ENCODE data around the gene USP9X. TPM values are rescaled to one million over a fixed set of nuclear protein-coding genes. Genes with fewer than 3 reads are reported as not detected.
A peak's percentile ranks its signal among the peaks of the same experiment; 100 is the strongest.

USP9X gene
- polyA plus RNA-seq, 6 donors from 2014 or later: 7.4 to 27.8 (median 21.9) TPM

DNA sequence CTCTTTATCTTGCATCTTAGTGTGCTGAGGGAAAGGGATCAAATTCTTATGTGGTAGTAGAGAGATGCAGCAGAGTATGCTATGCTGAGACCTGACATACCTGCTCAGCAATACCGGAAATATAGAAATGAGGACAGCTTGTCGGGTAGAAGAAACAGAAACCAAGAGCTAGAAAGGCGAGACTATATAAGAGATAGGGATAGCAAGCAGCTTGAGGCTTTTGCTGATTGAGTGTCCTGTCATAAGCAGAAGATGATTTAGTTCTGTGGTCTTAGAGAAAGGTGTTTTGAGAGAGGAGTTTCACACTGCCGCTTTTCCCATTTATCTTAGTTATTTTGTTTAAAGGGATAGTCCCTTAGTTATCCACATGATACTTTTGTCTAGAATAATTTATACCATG, 31.7 kb downstream of the USP9X start:
- H3K27ac Mint-ChIP-seq: peak overlapping the region; percentile 29 to 76 (median 50)
- H3K27me3 Mint-ChIP-seq: no peaks in the 10 kb centered on the region
- DNase-seq (peak; percentile 18), ATAC-seq (ENCODE audit: low read depth in 2 of 2) (peak; percentile 71 to 80)
- peak overlapping the region in 5 of 8 donors; percentile 0 to 67 (median 17) for H3K4me3 Mint-ChIP-seq
- H3K9me3 Mint-ChIP-seq: no peaks in the 10 kb centered on the region
- peaks cover 46 to 79% (median 49%) of the 10 kb centered on the region in 3 donors for H3K4me1 Mint-ChIP-seq
- no peaks in the 10 kb centered on the region for H3K36me3 Mint-ChIP-seq

DNA sequence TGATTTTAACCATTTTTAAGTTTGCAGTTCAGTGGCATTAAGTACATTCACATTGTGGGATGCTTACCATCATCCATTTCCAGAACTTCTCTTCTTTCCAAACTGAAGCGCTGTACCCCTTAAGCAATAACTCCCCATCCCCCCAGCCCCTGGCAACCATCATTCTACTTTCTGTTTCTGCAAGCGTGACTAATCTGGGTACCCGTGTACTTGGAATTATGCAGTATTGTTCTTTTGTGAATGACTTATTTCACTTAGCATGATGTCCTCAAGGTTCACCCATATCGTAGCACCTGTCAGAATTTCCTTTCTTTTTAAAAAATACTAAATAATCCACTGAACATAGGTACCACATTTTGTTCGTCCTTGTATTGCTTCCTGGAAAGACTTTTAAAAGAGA, 32.9 kb downstream of the USP9X start:
- peak overlapping the region in 2 of 6 donors; percentile 47 to 57 for H3K27ac Mint-ChIP-seq
- peaks cover 54 to 79% (median 55%) of the 10 kb centered on the region in 3 donors for H3K4me1 Mint-ChIP-seq
- H3K27me3 Mint-ChIP-seq: no peaks in the 10 kb centered on the region
- no peaks in the 10 kb centered on the region for H3K9me3 Mint-ChIP-seq
- ATAC-seq (ENCODE audit: low read depth in 2 of 2) (no peak), DNase-seq (no peak)
- no peaks in the 10 kb centered on the region for H3K36me3 Mint-ChIP-seq
- H3K4me3 Mint-ChIP-seq: peak overlapping the region in 1 of 8 donors; percentile 24

DNA sequence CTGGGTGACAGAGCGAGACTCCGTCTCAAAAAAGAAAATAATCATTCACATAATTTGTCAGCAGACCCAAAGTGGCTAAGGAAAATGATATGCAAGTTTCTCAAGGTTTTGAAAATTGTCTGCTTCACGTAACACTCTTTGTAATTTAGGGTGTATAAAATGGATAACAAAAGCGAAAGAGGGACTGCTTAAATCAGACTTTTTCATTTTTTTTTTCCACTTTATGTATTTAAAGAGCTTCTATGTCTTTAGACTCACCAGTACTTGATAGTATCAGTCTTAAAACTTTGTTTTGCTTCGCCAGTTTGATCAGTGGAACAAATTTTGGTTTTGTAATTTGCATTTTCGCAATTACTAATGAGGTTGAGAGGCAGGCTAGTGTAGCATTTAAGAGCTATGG, 34.6 kb downstream of the USP9X start:
- H3K9me3 Mint-ChIP-seq: no peaks in the 10 kb centered on the region
- peak overlapping the region in 1 of 6 donors; percentile 44 for H3K27ac Mint-ChIP-seq
- peaks cover 47 to 77% (median 52%) of the 10 kb centered on the region in 3 donors for H3K4me1 Mint-ChIP-seq
- ATAC-seq (ENCODE audit: low read depth in 2 of 2): no peak
- H3K36me3 Mint-ChIP-seq: no peaks in the 10 kb centered on the region
- peak overlapping the region in 2 of 8 donors; percentile 29 to 33 for H3K4me3 Mint-ChIP-seq
- no peak for DNase-seq
- no peaks in the 10 kb centered on the region for H3K27me3 Mint-ChIP-seq

DNA sequence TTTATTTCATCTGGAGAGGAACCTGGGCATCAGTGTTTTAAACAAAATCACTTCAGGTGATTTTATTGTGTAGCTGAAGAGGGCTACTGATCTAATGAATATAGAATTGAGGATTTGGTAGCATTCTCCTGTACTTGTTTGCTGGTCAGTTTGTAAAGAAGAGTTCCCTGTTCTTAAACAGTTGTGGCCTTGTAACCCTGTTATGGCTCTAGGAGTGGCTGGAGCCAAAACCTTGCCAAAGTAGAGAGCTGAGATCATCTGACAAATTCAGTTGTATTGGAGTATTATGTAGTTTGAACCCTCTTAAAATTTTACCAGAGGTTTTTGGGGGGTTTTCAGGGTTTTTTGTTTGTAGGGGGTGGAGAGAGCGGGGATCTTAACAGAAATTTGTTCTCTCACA, 36.5 kb downstream of the USP9X start:
- Mint-ChIP-seq H3K36me3 (peaks cover 4 to 9% of the 10 kb centered on the region in 2 donors), H3K4me1 (peaks cover 49 to 79% (median 54%) of the 10 kb centered on the region in 3 donors), H3K27ac (peak overlapping the region in 3 of 6 donors; percentile 1 to 76 (median 4)), H3K9me3 (peaks cover 0 to 2% (median 0%) of the 10 kb centered on the region in 7 donors), H3K27me3 (no peaks in the 10 kb centered on the region), H3K4me3 (peak overlapping the region in 4 of 8 donors; percentile 41 to 66 (median 54))
- DNase-seq (no peak), ATAC-seq (ENCODE audit: low read depth in 2 of 2) (no peak)

DNA sequence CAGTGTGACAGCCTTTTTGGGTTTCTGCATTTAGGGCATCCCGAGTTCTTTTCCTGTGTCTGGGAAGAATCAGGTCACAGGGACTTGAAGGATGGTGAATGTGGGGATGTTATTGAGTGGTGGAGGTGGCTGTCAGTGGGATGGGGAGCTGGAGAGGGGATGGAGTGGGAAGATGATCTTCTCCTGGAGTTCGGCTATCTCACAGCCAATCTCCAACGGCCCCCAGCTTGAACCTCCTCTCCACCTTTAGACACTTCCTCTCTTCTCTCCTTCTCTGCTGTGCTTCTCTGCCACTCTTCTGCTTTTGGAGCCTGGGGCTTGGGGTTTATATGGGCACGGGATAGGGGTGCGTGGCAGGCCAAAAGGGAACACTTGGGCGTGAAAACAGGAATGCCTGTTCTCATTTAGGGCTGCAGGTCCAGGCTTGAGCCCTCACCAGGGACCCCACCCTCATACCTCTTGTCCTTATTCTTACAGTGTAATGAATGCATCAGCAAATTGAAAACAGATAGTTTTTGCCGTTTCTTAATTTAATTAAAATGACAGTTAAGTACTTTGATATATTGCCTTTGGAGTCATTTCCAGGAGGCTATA, 37.5 kb downstream of the USP9X start:
- peaks cover 4 to 9% of the 10 kb centered on the region in 2 donors for H3K36me3 Mint-ChIP-seq
- H3K4me1 Mint-ChIP-seq: peaks cover 46 to 73% (median 47%) of the 10 kb centered on the region in 3 donors
- ATAC-seq (ENCODE audit: low read depth in 2 of 2) (no peak), DNase-seq (no peak)
- no peaks in the 10 kb centered on the region for H3K27me3 Mint-ChIP-seq
- H3K9me3 Mint-ChIP-seq: peaks cover 0 to 2% (median 0%) of the 10 kb centered on the region in 7 donors
- peak overlapping the region in 5 of 8 donors; percentile 39 to 85 (median 77) for H3K4me3 Mint-ChIP-seq
- peak overlapping the region in 3 of 6 donors; percentile 17 to 83 (median 76) for H3K27ac Mint-ChIP-seq

DNA sequence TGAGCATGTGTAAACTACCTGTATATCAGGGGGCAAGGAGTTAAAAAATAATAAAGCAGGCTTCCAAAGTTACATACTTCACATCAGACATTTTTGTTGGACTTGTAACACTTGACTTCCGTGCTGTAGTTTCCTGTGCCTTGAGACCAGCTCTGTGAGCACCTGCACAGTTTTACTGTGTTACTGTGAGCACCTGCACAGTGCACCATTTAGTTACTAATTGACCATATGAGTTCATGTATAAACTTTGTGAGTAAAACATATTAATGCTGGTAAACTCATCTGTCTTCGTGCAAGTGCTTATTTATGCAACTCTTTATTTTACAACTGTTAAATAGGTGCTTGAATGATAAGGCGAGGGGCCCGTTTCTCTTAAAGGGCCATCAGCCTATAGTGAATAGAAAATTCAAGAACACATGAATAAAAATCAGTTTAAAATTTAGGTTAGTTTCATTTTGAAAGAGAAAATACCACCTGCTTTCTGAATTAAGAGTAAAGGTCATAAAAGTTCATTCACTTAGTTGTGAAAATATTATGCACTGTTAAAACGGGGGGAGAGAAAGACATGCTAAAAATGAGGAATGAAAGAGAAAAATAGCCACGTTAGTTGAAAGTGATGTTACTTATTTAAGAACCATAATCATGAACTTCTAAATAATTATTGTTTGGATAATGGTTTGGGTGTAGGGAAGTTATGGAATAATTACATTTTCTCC, 42.4 kb downstream of the USP9X start:
- peaks cover 14 to 33% (median 21%) of the 10 kb centered on the region in 3 donors for H3K4me1 Mint-ChIP-seq
- DNase-seq (no peak), ATAC-seq (ENCODE audit: low read depth in 2 of 2) (peak in 1 of 2 donors; percentile 49)
- H3K4me3 Mint-ChIP-seq: no peak overlapping the region
- no peaks in the 10 kb centered on the region for H3K27me3 Mint-ChIP-seq
- H3K27ac Mint-ChIP-seq: peak overlapping the region in 1 of 6 donors; percentile 21
- H3K36me3 Mint-ChIP-seq: peaks cover 9 to 15% of the 10 kb centered on the region in 2 donors
- peaks cover 0 to 2% (median 0%) of the 10 kb centered on the region in 7 donors for H3K9me3 Mint-ChIP-seq

DNA sequence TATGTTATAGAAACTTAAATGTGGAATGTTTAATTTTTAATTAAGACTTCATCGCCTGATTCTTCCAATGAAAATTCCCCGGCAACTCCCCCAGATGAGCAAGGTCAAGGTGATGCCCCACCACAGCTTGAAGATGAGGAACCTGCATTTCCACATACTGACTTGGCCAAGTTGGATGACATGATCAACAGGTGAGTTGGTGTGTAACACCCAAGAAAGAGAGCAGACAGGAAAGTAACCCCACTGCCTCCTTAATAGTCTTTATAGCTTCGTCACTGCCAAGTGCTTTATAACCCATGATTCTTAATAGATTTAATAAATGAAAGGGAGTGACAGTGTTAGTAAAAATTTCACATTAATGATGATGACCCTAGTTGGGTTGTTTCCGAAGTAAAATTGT, 43.7 kb downstream of the USP9X start:
- Mint-ChIP-seq H3K4me1 (peaks cover 10 to 20% (median 13%) of the 10 kb centered on the region in 3 donors), H3K9me3 (peaks cover 0 to 2% (median 0%) of the 10 kb centered on the region in 7 donors), H3K27me3 (no peaks in the 10 kb centered on the region), H3K4me3 (no peak overlapping the region), H3K27ac (peak overlapping the region in 1 of 6 donors; percentile 2), H3K36me3 (peaks cover 9 to 21% of the 10 kb centered on the region in 2 donors)
- DNase-seq: no peak
- ATAC-seq (ENCODE audit: low read depth in 2 of 2): no peak

DNA sequence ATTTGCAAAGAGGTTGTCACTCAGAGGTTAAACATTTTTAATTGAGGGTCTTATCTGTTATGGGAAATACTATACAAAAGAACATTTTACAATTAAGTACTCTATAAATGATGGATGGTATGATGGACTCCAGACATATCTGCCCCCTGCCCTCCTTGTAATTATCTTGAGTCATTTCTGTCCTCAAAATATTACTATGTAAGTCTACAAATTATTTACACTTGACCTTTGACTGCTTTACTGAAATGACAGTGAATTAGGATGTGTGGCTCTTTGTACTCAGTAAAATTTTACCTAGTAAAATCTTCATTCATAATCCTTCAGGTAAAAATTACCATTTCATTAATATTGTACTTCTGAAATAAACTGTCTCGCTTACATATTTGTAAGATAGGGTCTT, 46.5 kb downstream of the USP9X start:
- Mint-ChIP-seq H3K36me3 (peaks cover 15 to 36% of the 10 kb centered on the region in 2 donors), H3K27me3 (no peaks in the 10 kb centered on the region), H3K4me3 (no peak overlapping the region), H3K4me1 (peaks cover 0 to 5% (median 4%) of the 10 kb centered on the region in 3 donors), H3K9me3 (no peaks in the 10 kb centered on the region), H3K27ac (no peak overlapping the region)
- DNase-seq (no peak), ATAC-seq (ENCODE audit: low read depth in 2 of 2) (no peak)

DNA sequence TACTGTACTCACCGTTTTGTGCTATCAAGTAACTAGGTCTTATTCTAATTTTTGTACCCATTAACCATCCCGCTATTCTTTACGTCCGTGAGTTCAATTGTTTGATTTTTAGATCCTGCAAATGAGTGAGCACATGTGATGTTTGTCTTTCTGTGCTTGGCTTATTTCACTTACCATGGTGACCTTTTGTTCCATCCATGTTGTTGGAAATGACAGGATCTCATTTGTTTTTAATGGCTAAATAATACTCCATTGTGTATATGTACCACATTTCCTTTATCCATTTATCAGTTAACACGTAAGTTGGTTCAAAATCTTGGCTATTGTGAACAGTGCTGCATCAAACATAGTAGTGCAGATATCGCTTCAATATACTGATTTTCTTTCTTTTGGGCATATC, 48.3 kb downstream of the USP9X start:
- H3K9me3 Mint-ChIP-seq: no peaks in the 10 kb centered on the region
- no peaks in the 10 kb centered on the region for H3K4me1 Mint-ChIP-seq
- H3K27ac Mint-ChIP-seq: peak overlapping the region in 1 of 6 donors; percentile 58
- H3K4me3 Mint-ChIP-seq: no peak overlapping the region
- ATAC-seq (ENCODE audit: low read depth in 2 of 2) (no peak), DNase-seq (no peak)
- H3K36me3 Mint-ChIP-seq: peaks cover 18 to 40% of the 10 kb centered on the region in 2 donors
- no peaks in the 10 kb centered on the region for H3K27me3 Mint-ChIP-seq

DNA sequence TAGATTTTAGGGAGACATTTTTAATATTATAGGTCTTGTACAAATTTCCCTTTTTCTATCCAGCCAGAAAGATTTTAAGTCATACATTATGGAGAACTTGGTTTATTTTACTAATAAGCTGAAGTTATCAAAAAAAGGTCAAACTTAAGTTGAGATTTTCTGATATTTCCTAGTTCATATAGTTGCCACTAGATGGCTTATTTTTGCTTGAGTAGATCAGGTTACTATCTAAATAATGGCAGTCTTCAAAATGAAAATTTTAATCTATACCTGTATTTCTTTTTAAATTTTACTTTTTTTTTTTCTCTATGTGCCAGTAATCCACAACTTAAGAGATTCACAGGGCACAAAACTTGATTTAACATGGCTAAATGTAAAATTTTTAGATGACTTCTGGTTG, 52.3 kb downstream of the USP9X start:
- H3K4me3 Mint-ChIP-seq: no peak overlapping the region
- H3K9me3 Mint-ChIP-seq: no peaks in the 10 kb centered on the region
- H3K27ac Mint-ChIP-seq: no peak overlapping the region
- H3K36me3 Mint-ChIP-seq: peaks cover 25 to 30% of the 10 kb centered on the region in 2 donors
- no peaks in the 10 kb centered on the region for H3K27me3 Mint-ChIP-seq
- DNase-seq (no peak), ATAC-seq (ENCODE audit: low read depth in 2 of 2) (no peak)
- H3K4me1 Mint-ChIP-seq: no peaks in the 10 kb centered on the region

DNA sequence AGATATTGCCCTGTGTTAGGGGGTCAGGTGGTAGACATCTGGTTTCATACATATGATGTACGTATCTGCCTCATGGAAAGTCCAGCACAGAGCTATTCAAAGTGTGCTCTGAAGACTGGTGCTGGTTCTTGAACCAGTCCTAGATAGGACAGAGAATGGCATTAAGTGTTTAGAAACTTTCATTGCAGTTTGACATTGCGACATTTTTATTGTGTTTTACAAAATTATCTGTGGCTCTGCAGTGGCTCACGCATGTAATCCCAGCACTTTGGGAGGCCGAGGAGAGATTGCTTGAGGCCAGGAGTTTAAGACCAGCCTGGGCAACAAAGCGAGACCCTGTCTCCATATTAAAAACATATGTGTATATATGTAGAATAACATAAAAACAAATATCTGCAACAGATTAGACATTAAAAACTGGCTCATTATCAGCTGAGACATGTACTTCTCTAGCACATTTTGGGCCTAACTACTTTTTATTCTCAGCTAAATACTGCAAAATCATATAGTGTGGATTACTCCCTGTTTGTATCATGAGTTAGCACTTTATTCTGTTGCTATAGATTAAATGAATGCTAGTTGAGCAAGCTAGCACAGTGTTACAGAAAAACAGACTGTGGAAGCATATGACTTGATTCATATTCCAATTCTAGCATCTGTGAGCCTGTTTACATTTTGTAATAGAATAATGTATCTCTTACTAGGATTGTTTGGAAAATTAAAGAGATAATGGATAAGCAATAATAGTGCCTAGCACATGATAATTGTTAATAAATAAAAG, 57.1 kb downstream of the USP9X start:
- no peak overlapping the region for H3K4me3 Mint-ChIP-seq
- no peaks in the 10 kb centered on the region for H3K9me3 Mint-ChIP-seq
- H3K36me3 Mint-ChIP-seq: peaks cover 7 to 18% of the 10 kb centered on the region in 2 donors
- peak overlapping the region in 1 of 6 donors; percentile 33 for H3K27ac Mint-ChIP-seq
- DNase-seq (no peak), ATAC-seq (ENCODE audit: low read depth in 2 of 2) (no peak)
- H3K27me3 Mint-ChIP-seq: no peaks in the 10 kb centered on the region
- H3K4me1 Mint-ChIP-seq: no peaks in the 10 kb centered on the region

DNA sequence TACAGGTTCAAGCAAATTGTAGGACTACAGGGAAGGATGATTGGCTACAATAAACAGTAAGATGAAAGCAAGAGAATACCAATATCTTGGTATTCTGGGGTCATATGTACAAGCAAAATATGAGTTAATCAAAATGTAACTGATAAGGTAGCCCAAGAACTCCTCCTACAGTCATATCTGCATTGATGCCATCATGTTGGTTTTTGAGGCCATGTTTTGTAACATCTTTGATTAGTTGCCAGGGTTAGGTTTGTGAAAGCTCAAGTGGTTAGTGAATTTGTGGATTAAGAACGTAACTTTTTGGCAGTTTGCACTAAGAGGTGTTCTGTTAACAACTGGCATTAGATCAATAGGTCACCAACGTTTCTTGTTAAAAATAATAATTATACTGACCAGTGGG, 59.6 kb downstream of the USP9X start:
- peak overlapping the region in 1 of 8 donors; percentile 5 for H3K4me3 Mint-ChIP-seq
- peaks cover 17 to 29% of the 10 kb centered on the region in 2 donors for H3K36me3 Mint-ChIP-seq
- H3K27ac Mint-ChIP-seq: no peak overlapping the region
- no peaks in the 10 kb centered on the region for H3K4me1 Mint-ChIP-seq
- H3K27me3 Mint-ChIP-seq: no peaks in the 10 kb centered on the region
- ATAC-seq (ENCODE audit: low read depth in 2 of 2) (no peak), DNase-seq (no peak)
- H3K9me3 Mint-ChIP-seq: no peaks in the 10 kb centered on the region

DNA sequence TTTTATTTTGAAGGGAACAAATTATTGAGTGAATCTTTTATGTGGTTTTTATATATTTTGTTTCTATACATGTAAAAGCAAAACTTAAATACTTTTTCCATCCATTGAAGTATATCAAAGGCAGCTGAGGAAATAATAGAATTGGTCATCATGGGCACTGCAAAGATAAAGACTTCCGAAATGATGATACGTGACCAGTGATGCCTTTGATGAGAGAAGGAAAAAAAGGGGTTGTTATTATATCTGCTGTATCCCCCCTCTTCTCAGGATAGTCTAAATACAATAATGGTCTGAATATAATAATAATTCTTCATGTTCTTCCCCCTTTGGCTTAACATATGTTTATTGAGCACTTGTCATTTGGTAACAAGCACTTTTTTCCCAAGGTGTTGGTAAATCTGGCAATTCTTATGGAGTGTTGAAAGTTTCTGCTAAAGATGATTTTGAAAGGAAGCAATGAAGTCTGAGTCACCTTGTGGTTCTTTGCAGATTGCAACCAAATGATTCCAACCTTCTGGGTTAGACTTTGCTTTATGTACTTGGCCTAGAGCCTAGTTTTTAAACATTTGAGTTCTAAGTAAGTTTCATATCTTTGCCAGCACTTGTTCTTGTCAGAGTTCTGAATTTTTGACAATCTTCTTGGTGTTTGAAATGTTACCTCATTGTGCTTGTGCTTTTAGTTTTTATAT, 60.8 kb downstream of the USP9X start:
- no peak overlapping the region for H3K27ac Mint-ChIP-seq
- no peak for DNase-seq
- no peaks in the 10 kb centered on the region for H3K4me1 Mint-ChIP-seq
- peaks cover 17 to 29% of the 10 kb centered on the region in 2 donors for H3K36me3 Mint-ChIP-seq
- no peak for ATAC-seq (ENCODE audit: low read depth in 2 of 2)
- H3K27me3 Mint-ChIP-seq: no peaks in the 10 kb centered on the region
- H3K4me3 Mint-ChIP-seq: no peak overlapping the region
- no peaks in the 10 kb centered on the region for H3K9me3 Mint-ChIP-seq

All from naive B cell (primary cell).